ENCODE results near the gene ARHGAP32. TPM values are rescaled to one million over a fixed set of nuclear protein-coding genes. Genes with fewer than 3 reads are reported as not detected.

ARHGAP32 gene
- total RNA-seq, 1 donor from 2014 or later = 21.4 TPM

DNA sequence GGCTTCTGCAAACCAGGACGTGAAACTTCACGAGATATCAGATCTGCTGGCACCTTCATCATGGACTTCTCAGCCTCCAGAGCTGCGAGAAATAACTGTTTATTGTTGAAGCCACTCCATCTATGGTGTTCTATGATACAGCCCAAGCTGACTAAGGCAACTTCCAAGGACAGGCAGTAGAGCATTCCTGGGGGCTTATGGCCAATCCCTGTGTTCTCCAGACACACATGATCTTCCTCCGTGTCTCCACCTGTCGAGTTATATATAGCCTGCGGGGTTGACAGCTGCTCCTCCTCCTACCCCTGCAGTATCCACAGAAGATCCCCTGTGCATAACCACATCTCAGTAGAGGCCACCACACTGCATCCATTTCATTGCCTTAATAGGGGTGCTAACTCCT lies 260.5 kb downstream of the ARHGAP32 start:
- Mint-ChIP-seq H3K27me3 (ENCODE audit: insufficient read depth, low read depth) (peaks cover 24% of the 10 kb centered on the region), H3K36me3 (no peaks in the 10 kb centered on the region)

GRCh38 chr11:128931066-128931465 lies 261.1 kb downstream of the ARHGAP32 start:
- no peaks in the 10 kb centered on the region for H3F3A ChIP-seq (ENCODE audit: low read depth)
- H3K4me3 ChIP-seq = no peak overlapping the region
- H4K20me1 ChIP-seq (ENCODE audit: low read depth) = no peaks in the 10 kb centered on the region
- H2AFZ ChIP-seq (replicated peaks) = no peak overlapping the region
- H3K4me1 Mint-ChIP-seq = peaks cover 56% of the 10 kb centered on the region
- no peaks in the 10 kb centered on the region for H3K9me3 ChIP-seq (ENCODE audit: low read depth)
- no peak for TF ChIP-seq EZH2phosphoT487 (IDR thresholded peaks at IDR 0.05)
- no peak for TF ChIP-seq EZH2 (IDR thresholded peaks at IDR 0.05)
- TF ChIP-seq CTCF (IDR thresholded peaks at IDR 0.05) = no peak
- H3K4me3 Mint-ChIP-seq = no peak overlapping the region
- no peak overlapping the region for H3K27ac Mint-ChIP-seq
- no peak overlapping the region for H3K27ac ChIP-seq
- no peaks in the 10 kb centered on the region for H3K9me3 Mint-ChIP-seq
- no peak overlapping the region for H3K4me2 ChIP-seq
- no peak overlapping the region for H3K9ac ChIP-seq
- no peak for DNase-seq (ENCODE audit: low spot score)
- H3K36me3 Mint-ChIP-seq = no peaks in the 10 kb centered on the region
- no peaks in the 10 kb centered on the region for H3K79me2 ChIP-seq (ENCODE audit: low read depth)
- peaks cover 16% of the 10 kb centered on the region for H3K4me1 ChIP-seq
- H3K27me3 Mint-ChIP-seq (ENCODE audit: insufficient read depth, low read depth) = peaks cover 27% of the 10 kb centered on the region
- H3K27me3 ChIP-seq = peaks cover 19% of the 10 kb centered on the region
- H3K36me3 ChIP-seq = no peaks in the 10 kb centered on the region

More for the DNA sequence above, 260.5 kb downstream of the ARHGAP32 start:
- Histone ChIP-seq H3K9ac (no peak overlapping the region), H3K79me2 (ENCODE audit: low read depth) (no peaks in the 10 kb centered on the region), H3K27ac (no peak overlapping the region), H3K4me2 (no peak overlapping the region), H3K4me1 (peaks cover 15% of the 10 kb centered on the region), H3K9me3 (ENCODE audit: low read depth) (no peaks in the 10 kb centered on the region), H3K36me3 (no peaks in the 10 kb centered on the region), H2AFZ (replicated peaks) (no peak overlapping the region), H4K20me1 (ENCODE audit: low read depth) (no peaks in the 10 kb centered on the region), H3K4me3 (no peak overlapping the region), H3F3A (ENCODE audit: low read depth) (no peaks in the 10 kb centered on the region), H3K27me3 (peaks cover 13% of the 10 kb centered on the region)
- no peaks in the 10 kb centered on the region for H3K9me3 Mint-ChIP-seq
- no peak overlapping the region for H3K27ac Mint-ChIP-seq
- DNase-seq (ENCODE audit: low spot score) = no peak
- no peak overlapping the region for H3K4me3 Mint-ChIP-seq
- peaks cover 55% of the 10 kb centered on the region for H3K4me1 Mint-ChIP-seq
- TF ChIP-seq EZH2phosphoT487 (IDR thresholded peaks at IDR 0.05) (no peak), CTCF (IDR thresholded peaks at IDR 0.05) (no peak), EZH2 (IDR thresholded peaks at IDR 0.05) (no peak)

DNA sequence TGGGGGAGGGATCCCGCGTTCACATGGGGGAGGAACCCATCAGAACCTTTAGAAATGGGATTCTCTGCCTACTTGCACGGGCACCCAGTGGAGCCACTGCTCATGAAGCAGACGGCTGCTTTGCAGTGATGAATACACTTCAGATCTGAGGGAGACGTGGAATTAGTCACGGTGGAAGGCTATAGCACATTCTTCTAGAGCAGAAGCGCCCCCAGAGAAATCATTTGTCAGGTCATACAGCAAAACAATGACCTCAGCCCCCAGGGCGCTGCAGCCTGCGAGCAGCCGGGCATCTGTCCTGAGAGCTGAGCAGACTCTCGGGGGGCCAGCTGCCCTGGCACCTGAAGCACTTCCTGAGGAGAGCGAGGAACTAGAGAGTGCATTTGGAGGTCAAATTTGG lies 262.1 kb downstream of the ARHGAP32 start:
- peak overlapping the region; percentile 54 for H3K4me3 Mint-ChIP-seq

More for the DNA sequence above, 262.1 kb downstream of the ARHGAP32 start:
- Mint-ChIP-seq H3K27me3 (ENCODE audit: insufficient read depth, low read depth) (peaks cover 30% of the 10 kb centered on the region), H3K27ac (peak overlapping the region; percentile 57), H3K36me3 (no peaks in the 10 kb centered on the region), H3K9me3 (no peaks in the 10 kb centered on the region), H3K4me1 (peaks cover 59% of the 10 kb centered on the region)
- peaks cover 20% of the 10 kb centered on the region for H3K4me1 ChIP-seq
- DNase-seq (ENCODE audit: low spot score) = no peak
- no peak overlapping the region for H3K4me3 ChIP-seq
- H3K27ac ChIP-seq = no peak overlapping the region
- H3K27me3 ChIP-seq = peaks cover 30% of the 10 kb centered on the region
- H3F3A ChIP-seq (ENCODE audit: low read depth) = no peaks in the 10 kb centered on the region
- no peaks in the 10 kb centered on the region for H3K9me3 ChIP-seq (ENCODE audit: low read depth)
- no peak for TF ChIP-seq EZH2phosphoT487 (IDR thresholded peaks at IDR 0.05)
- no peak for TF ChIP-seq EZH2 (IDR thresholded peaks at IDR 0.05)
- TF ChIP-seq CTCF (IDR thresholded peaks at IDR 0.05) = no peak
- H3K36me3 ChIP-seq = no peaks in the 10 kb centered on the region
- no peaks in the 10 kb centered on the region for H3K79me2 ChIP-seq (ENCODE audit: low read depth)
- H4K20me1 ChIP-seq (ENCODE audit: low read depth) = no peaks in the 10 kb centered on the region
- no peak overlapping the region for H3K9ac ChIP-seq
- no peak overlapping the region for H3K4me2 ChIP-seq
- H2AFZ ChIP-seq (replicated peaks) = no peak overlapping the region
